GM21576 (cell line): ENCODE results near the gene ARF1.

Experiments used
- ATAC-seq: cut with Tn5 transposase; IDR thresholded peaks from one replicate; pipeline ENCODE4 v1.9.1; 2021; ENCODE audit warnings: mild to moderate bottlenecking, moderate library complexity; ENCODE audit not compliant: unreplicated experiment

Gene ARF1

GRCh38 chr1:228068359-228068758 lies 14.1 kb upstream of the ARF1 start:
- ATAC-seq, result no peak

- ATAC-seq, result no peak
These were observed 12.3 kb upstream of the ARF1 start for GRCh38 chr1:228070173-228070572.

- no peak for ATAC-seq
These were observed 11.7 kb upstream of the ARF1 start for GRCh38 chr1:228070851-228071250.

GRCh38 chr1:228071839-228072657 lies 10.5 kb upstream of the ARF1 start:
- no peak for ATAC-seq

GRCh38 chr1:228072658-228073043 lies 9.9 kb upstream of the ARF1 start:
- ATAC-seq, result no peak

GRCh38 chr1:228073061-228073856 lies 9.2 kb upstream of the ARF1 start:
- ATAC-seq, result no peak

- no peak for ATAC-seq
These were observed 8.5 kb upstream of the ARF1 start for GRCh38 chr1:228073857-228074545.

- ATAC-seq, result no peak
These were observed 7.4 kb upstream of the ARF1 start for GRCh38 chr1:228074954-228075730.

- no peak for ATAC-seq
These were observed 6.7 kb upstream of the ARF1 start for GRCh38 chr1:228075801-228076271.

- ATAC-seq, result no peak
These were observed 5.6 kb upstream of the ARF1 start for GRCh38 chr1:228076796-228077430.

- no peak for ATAC-seq
These were observed 4.8 kb upstream of the ARF1 start for GRCh38 chr1:228077565-228078330.

GRCh38 chr1:228079013-228079412 lies 3.5 kb upstream of the ARF1 start:
- ATAC-seq, result no peak

- no peak for ATAC-seq
These were observed 2.8 kb upstream of the ARF1 start for GRCh38 chr1:228079601-228080263.

GRCh38 chr1:228081144-228081543 lies 1.4 kb upstream of the ARF1 start:
- no peak for ATAC-seq

- ATAC-seq, result peak; percentile 30
These were observed 812 bp upstream of the ARF1 start for GRCh38 chr1:228081578-228082213.

GRCh38 chr1:228082918-228083870 lies 686 bp downstream of the ARF1 start:
- ATAC-seq, result peak; percentile 11

GRCh38 chr1:228083871-228084278 lies 1.4 kb downstream of the ARF1 start:
- ATAC-seq, result no peak
